ENCODE measurements around the gene PADI3.
A peak's percentile ranks its signal among the peaks of the same experiment; 100 is the strongest.

Gene PADI3

GRCh38 chr1:17248781-17249180 lies at the start of gene PADI3:
PADI3 (plus strand) TSS chr1:17249098; CDS start chr1:17249138, 40 bp downstream.
- DNase-seq = no peak

- no peak for DNase-seq
Measured at GRCh38 chr1:17199267-17200044, 49.4 kb upstream of the PADI3 start.

GRCh38 chr1:17200246-17200645 lies 48.7 kb upstream of the PADI3 start:
- no peak for DNase-seq

- no peak for DNase-seq
Measured at GRCh38 chr1:17200756-17201155, 48.1 kb upstream of the PADI3 start.

GRCh38 chr1:17201201-17202021 lies 47.5 kb upstream of the PADI3 start:
- no peak for DNase-seq

- no peak for DNase-seq
Measured at GRCh38 chr1:17204546-17205440, 44.1 kb upstream of the PADI3 start, which contains the start of gene PADI1. PADI1 (plus strand) TSS chr1:17205128; CDS start chr1:17205218, 90 bp downstream.

GRCh38 chr1:17205652-17206051 lies 43.2 kb upstream of the PADI3 start:
- no peak for DNase-seq

- DNase-seq = no peak
Measured at GRCh38 chr1:17206196-17206595, 42.7 kb upstream of the PADI3 start.

- no peak for DNase-seq
Measured at GRCh38 chr1:17207046-17207445, 41.9 kb upstream of the PADI3 start.

- no peak for DNase-seq
Measured at GRCh38 chr1:17207540-17207939, 41.4 kb upstream of the PADI3 start.

- DNase-seq = no peak
Measured at GRCh38 chr1:17207966-17208418, 40.9 kb upstream of the PADI3 start.

- DNase-seq = no peak
Measured at GRCh38 chr1:17208546-17208945, 40.4 kb upstream of the PADI3 start.

- DNase-seq = no peak
Measured at GRCh38 chr1:17209430-17209829, 39.5 kb upstream of the PADI3 start.

- DNase-seq = no peak
Measured at GRCh38 chr1:17210176-17210575, 38.7 kb upstream of the PADI3 start.

- no peak for DNase-seq
Measured at GRCh38 chr1:17211377-17211776, 37.5 kb upstream of the PADI3 start.

- no peak for DNase-seq
Measured at GRCh38 chr1:17212009-17212408, 36.9 kb upstream of the PADI3 start.

- peak; percentile 45 for DNase-seq
Measured at GRCh38 chr1:17212487-17213121, 36.3 kb upstream of the PADI3 start.

- no peak for DNase-seq
Measured at GRCh38 chr1:17213148-17213781, 35.6 kb upstream of the PADI3 start.

- DNase-seq = no peak
Measured at GRCh38 chr1:17213782-17214148, 35.1 kb upstream of the PADI3 start.

- DNase-seq = no peak
Measured at GRCh38 chr1:17214876-17215544, 33.9 kb upstream of the PADI3 start.

- no peak for DNase-seq
Measured at GRCh38 chr1:17215545-17215890, 33.4 kb upstream of the PADI3 start.

Data from NCI-H510A (cell line).